Islet precursor cell (in vitro differentiated cells): ENCODE measurements around the gene PSG6.
"Not testable (repeated sequence)": the region's sequence is repeated elsewhere in the genome, so short reads cannot be mapped to it uniquely, and the experiment has no call there.

Source experiments
- DNase-seq: peaks from one replicate; pipeline ENCODE4 v3.0.0-alpha.2; 2018

The PSG6 gene

DNA sequence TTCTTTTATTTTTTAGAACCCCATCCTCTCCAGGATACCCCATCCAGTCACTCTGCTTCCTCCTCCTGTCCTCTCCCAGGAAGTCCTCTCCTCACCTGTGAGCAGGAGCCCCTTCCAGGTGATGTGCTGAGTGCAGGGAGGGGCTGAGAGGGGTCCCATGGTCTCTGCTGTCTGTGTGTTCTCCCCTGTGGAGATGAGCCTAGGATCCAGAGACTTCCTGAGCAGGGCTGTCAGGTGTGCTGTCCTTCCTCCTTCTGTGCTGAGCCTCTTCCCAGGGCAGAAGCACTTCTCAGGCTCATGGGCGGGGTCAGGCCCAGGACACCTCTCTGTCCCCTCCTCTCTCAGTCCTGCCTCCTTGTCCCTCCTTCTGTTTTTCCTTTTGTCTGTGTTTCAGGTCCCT is at the start of gene PSG6:
Gene PSG6 (minus strand): TSS at position 261 of the 400 bp plus-strand sequence. CDS start 102 bp downstream, at position 159.
- DNase-seq = not testable (repeated sequence)

DNA sequence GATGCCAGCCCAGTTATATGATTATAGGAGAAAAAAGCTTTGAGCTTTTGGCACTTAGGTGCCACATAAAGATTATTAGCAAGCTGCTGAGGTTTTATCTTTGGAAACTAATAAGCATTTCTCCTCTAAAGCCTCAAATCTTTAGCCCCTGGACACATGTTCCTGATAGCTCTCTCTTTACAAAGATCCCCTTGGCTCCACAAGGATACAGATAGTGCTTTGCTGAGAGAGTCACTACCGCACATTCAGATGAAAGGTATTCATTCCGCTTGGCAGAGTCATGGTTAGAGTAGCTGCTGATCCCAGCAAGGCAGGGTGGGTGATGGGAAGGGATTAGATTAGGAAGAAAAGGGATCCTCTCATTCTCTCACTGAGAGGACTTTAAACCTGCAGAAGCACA is 47.5 kb upstream of the PSG6 start:
- no peak for DNase-seq

DNA sequence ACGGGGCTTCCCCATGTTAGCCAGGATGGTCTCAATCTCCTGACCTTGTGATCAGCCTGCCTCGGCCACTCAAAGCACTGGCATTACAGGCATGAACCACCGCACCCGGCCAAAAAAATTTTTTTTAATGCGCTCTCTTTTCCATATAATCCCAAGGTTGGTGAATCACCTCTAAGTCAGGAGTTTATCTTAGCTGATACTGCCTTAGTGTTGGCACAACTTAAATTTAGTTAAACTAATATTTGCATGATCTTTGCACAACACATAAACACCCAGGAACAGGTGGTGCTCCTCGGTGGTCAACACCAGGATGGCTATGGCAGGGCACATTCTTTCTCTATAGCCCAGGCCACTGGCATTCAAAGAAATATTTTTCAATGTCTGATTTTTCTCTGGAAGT is 43.4 kb upstream of the PSG6 start:
- no peak for DNase-seq

DNA sequence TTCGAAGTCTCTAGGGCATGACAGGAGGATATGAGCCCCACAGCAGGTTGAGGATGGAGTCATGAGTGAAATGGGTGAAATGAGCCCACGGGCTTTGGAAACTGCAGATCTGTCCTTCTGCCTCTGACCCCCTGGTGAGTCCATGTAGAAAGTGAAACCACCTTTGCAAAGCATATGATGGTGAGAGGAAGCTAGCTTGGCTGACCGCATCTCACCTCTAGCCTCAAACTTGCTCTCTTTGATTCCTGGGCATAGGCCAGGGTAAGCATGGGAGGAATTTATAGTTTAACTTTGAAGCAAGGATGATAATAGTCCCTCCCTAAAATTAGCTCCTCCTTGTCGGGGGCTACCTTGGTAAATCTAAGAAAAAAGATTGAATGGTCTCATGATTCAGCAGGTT is 34.4 kb upstream of the PSG6 start:
- not testable (repeated sequence) for DNase-seq

DNA sequence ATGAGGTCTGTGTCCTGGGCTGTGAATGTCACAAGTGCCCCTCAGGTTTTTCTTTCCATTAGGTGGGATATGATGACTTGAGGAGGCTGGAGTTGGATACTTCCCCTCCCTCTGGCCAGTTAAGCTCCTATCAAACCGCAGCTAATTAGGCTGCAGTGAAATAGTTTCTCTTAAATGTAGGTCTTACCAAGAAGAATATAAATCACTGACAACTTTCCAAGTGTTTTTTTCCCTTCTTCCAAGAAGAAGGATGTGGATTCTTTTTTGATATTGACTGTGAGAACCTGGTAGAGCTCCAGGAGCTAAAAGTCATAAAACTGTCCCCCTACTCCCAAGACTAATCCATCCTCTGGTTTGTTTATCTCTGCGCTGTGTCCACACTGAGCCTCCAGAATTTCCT is 33.8 kb upstream of the PSG6 start:
- not testable (repeated sequence) for DNase-seq

DNA sequence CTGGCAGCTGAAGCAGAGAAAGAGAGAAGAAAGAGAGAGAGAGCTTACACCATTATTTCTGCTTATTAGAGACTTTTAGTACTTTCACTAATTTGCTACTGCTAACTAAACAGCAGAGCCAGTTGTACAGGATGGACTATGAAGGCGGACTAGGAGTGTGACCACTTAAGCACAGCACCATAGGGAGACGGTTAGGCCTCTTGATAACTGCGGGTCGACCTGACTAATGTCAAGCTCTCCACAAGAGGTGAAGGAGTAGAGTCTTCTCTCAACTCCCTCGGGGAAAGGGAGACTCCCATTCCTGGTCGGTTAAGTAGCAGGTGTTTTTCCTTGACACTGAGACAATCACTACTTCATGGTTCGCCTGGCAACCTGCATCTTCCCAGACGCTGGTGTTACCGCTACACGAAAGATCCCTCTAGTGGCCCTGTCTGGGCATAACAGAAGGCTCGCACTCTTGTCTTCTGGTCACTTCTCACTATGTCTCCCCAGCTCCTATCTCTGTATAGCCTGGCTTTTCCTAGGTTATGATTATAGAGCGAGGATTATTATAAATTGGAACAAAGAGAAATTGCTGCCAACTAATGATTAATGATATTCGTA is 24.6 kb upstream of the PSG6 start:
- DNase-seq = no peak

DNA sequence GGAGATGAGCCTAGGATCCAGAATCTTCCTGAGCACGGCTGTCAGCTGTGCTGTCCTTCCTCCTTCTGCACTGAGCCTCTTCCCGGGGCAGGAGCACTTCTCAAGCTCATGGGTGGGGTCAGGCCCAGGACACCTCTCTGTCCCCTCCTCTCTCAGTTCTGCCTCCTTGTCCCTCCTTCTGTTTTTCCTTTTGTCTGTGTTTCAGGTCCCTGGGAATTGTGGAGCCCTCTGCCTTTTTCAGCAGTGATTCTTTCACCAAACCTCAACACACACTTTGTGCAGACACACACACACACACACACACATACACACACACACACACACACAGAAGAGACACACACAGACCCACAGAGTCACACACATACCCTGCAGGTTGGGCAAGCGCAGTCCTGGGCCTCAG is 19.4 kb upstream of the PSG6 start, which contains the start of gene PSG7:
Gene PSG7 (minus strand): TSS at position 101 of the 400 bp plus-strand sequence. CDS start 131 bp downstream, outside the sequence.
- not testable (repeated sequence) for DNase-seq

DNA sequence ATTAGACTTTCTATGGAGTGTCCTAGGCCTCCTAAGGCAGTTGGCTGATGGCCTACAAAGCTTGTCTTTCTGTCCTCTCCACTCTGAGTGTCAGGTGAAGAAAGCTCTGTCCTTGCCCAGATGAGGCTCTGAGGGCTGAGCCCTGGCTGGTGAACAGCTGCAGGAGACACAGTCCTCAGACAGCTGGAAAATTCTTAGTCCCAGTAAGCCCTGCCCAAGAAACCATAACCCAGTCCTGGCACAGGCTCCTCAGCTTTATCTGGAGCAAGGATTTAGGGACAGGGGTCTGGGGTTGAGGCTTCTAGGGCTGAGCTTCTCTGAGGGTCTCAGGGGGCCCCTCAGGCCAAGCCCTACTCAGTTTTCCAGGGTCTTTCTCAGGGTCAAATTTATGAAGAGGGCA is 17.0 kb upstream of the PSG6 start:
- DNase-seq = not testable (repeated sequence)

DNA sequence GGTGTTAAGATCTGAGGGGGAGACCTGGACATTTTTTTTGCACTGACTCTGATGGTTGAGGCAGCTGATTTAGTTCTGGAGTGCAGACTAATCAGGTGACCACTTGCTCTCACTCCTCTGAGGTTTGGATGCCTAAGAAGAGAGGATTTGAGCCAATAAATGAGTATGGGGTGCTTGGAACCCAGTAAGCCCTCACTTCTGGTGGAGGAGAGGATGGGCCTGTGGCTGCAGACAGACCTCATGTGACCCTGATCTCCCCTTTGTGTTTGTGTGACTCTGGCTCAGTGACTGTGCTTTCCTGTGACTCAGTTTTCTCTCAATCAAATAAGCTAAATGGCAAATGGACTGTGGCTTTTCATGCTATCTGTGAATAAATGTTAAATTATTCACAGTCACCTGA is 16.5 kb upstream of the PSG6 start:
- not testable (repeated sequence) for DNase-seq

DNA sequence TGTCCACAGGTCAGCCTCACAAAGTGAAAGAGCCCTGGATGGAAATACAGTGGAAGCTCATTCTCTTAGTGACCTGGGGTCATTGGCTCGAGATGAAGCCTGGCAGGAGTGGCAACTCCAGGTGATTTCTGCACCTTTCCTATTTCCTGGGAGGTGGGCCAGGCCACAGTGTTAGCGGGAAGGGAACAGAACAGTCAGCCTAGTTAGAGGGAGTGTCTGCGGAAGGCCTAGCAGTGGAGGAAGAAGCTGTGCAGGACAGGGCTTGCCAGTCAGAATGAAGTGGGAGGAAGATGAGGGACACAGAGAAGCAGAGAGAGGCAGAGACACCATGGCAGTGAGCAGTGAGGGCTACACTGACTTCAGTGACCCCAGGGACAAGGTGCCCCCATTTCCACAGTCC is 15.7 kb upstream of the PSG6 start:
- DNase-seq = not testable (repeated sequence)

DNA sequence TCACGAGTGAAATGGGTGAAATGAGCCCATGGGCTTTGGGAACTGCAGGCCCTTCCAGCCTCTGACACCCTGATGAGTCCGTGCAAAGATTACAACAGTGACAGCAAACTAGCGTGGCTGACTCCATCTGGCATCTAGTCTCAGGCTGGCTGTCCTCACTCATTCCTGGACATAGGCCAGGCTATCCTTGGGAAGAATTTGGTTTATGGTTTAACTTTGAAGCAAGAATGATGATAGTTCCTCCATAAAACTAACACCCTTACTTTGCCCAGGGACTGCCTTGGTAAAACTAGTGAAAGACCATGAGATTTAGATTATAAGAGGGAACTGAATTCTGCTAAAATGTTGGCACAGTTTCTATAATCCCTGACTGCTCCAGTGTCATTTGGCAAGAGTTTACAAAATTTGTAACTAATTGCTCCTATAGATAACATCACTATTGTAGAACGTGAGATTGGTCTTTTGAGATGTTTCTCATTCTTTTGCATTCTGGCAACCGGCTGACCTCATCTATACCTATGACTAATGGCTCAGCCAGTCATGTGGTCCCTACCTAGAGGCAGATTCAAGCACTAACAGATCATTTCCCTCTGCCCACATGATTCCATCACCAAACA is 14.9 kb upstream of the PSG6 start:
- not testable (repeated sequence) for DNase-seq

DNA sequence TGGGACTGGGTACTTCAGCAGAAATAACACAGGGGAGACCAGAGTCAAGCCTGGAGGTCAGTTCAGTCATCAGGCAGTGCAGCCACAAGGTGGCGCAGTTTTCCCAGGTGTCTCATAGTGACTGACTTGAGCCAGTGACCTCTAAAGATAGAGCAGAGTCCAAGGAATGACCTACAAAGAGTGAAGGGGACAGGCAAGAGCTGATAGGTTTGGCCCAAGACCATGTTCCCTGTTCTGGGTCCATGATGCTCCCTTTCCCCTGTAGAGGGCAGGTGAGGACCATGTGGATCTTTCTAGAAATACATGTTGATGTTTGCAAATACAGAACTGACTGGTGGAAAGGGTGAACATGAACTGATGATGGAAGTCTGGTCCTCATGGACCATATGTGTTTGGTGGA is 12.5 kb upstream of the PSG6 start:
- DNase-seq = not testable (repeated sequence)

DNA sequence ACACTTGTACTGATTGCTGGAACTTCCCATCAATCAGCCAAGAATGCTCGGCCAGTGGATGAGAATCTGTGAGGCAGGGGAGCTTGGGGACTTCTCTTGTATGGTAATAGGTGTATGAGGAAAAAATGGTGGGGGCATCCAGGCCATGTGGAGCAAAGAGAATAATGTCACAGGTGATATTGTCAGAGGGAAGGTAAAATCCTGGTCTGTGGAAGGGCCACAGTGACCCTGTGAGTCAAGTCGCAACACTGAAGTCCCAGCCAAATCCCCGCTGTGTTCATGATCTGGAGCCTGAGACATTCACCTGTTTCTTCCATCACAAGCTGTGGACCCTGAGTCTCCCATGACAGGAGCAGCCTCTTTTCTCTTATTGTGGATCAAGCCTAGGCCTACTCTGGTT is 11.2 kb upstream of the PSG6 start:
- DNase-seq = no peak

DNA sequence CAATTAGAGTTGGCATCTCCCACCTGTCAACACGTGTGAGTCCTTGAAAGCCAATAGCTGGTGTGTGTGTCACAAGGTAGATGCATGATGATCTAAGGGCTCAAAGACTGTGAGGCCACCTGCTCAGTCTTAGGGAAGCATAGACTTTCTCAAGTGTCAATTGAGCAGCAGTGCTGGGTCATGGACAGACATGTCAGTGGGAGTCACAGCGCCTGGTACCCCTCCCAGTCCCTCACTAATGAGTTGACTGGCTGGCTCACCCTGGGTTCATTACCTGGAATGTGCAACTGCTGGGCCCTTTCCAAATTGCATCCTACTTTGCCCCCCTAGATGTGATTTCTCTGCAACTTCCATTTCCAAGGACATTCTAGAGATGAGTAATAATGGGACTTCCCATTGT is 9.1 kb upstream of the PSG6 start:
- DNase-seq = no peak

DNA sequence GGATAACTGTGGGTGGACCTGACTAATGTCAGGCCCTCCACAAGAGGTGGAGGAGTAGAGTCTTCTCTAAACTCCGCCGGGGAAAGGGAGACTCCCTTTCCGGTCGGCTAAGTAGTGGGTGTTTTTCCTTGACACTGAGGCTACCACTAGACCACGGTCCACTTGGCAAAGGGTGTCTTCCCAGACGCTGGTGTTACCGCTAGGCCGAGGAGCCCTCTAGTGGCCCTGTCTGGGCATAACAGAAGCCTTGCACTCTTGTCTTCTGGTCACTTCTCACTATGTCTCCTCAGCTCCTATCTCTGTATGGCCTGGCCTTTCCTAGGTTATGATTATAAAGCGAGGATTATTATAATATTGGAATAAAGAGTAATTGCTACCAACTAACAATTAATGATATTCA is 5.4 kb upstream of the PSG6 start:
- not testable (repeated sequence) for DNase-seq

DNA sequence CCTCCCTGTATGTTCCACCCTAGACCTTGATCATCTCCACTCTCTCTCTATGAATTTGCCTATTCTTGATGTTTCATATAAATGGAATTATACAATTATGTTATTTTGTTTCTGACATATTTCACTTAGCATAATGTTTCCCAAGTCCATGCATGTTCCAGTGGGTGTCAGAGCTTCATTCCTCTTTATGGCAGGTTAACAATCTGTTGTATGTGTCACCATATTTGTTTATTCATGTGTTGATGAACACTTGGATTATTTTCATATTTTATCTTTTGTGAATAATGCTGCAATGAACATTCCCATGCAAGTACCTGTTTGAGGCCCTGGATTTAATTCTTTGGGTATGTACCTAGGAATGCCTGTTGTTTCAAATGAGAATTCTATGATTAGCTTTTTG is 3.3 kb upstream of the PSG6 start:
- DNase-seq = not testable (repeated sequence)

DNA sequence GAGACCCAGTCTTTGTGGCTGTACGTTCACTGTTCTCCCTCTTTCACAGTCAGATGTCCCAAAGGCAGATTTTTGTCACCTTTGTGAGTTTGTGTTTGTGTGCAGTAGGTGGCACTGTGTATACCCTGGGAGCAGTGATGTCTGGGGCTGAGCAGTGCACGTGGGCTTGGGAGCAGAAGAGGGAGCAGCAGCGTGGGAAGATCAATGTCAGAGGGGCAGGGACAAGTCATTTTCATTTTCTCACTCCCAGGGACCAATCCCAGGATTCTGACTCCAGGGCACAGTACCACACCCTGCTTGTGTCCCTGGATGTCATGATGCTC is 2.0 kb upstream of the PSG6 start:
- no peak for DNase-seq

DNA sequence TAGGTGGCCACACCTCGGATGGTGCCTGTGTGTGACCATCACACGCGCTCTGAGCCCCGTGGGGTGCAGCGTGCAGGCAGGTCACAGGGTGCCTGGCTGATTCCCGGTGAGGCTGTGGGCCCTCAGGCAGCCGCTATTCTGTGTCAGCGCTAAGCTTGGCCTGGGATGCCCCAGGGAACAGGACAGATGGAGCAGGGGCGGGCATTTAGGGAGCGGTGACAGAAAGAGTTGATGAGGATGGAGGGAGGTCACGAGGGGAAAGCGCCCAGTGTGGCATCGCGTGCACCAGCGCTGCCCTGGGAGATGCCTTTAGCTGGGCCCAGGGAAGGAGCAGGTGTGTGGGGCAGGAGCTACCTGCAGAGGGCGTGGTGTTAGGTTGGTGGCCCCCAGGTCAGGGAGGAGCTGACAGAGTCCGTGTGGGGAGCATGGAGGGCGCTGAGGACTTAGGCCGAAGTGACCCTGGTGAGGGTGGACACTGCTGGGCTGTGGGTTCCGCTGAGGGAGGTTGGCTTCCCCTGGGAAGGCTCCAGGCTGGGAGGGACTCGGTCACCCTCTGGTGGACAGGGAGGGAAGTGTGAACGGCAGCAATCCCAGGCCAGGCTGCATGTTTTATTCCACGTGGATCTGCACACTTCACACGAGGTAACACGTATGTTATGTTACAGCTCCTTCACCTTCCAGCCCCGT is 1.5 kb upstream of the PSG6 start:
- DNase-seq = not testable (repeated sequence)

DNA sequence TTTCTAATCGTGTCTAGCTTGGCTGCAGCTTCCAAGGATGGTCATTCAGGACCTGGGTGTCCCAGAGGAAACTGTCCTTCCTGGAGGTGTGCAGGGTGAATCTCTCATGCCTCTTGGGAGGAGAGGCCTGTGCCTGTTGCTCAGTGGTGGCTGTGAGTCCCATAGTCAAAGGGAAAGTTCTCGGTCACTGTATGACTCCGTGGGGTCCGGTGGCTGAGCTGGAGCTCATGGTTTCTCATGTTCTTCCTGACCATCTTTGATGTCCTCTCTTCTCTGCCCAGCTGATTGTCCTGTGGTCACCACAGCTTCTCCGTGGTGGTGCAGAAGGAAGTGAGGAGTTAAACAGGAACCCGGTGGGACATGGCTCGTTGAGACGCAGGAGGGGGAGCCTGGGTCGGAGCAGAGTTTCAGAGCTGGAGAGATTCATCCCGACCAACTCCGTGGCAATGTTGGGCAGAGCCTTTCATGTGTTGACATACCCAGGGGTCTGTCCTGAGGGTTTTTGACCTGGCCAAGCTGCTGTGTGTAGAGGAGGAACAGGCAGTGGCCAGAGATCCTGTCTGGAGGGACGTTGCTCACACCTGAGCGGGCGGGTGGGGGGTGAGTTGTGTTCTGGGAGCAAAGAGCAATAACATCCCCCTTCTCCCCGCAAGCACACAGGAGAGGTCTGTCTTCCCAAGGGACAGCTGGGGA is 829 bp upstream of the PSG6 start:
- not testable (repeated sequence) for DNase-seq

DNA sequence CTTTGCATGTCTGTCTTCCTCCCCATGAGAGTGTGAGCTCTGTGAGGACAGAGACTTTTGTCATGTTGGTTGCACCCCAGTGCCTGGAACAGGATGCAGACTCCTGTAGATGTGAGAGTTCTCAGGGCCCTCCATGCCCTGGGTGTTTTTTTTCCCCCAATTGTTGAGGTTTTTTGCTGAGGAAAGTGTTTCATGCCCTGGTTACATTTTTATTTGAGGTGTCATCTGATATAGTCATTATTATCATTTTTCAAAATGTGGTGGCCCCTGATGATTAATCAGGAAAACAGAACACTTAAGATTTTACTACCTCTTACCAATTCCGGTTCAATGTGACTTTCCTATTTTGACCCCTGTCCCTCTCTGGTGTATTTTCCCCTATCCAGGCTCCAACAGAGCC is 763 bp downstream of the PSG6 start:
- DNase-seq = not testable (repeated sequence)

DNA sequence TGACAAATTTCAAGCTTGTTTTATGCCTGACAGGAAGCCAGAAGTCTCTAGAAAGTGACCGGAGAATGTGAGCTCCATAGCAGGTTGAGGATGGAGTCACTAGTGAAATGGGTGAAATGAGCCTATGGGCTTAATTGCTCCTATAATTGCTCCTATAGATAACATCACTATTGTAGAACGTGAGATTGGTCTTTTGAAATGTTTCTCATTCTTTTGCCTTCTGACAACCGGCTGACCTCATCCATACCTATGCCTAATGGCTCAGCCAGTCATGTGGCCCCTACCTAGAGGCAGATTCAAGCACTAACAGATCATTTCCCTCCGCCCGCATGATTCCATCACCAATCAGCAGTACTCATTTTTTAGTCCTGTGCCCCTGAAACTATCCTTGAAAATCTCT is 4.2 kb downstream of the PSG6 start:
- not testable (repeated sequence) for DNase-seq

DNA sequence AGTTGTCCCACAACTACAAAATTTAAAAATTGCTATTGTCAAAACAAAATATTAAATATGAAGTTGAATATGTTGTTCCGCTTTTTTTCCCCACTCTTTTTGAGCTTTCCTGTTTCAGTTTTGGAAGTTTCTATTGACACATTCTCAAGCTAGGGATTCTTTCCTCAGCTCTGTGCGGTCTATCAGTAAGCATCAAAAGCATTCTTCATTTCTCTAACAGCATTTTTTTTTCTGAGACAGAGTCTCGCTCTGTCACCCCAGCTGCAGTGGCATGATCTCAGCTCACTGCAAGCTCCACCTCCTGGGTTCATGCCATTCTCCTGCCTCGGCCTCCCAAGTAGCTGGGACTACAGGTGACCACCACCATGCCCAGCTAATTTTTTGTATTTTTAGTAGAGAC is 4.8 kb downstream of the PSG6 start:
- not testable (repeated sequence) for DNase-seq

DNA sequence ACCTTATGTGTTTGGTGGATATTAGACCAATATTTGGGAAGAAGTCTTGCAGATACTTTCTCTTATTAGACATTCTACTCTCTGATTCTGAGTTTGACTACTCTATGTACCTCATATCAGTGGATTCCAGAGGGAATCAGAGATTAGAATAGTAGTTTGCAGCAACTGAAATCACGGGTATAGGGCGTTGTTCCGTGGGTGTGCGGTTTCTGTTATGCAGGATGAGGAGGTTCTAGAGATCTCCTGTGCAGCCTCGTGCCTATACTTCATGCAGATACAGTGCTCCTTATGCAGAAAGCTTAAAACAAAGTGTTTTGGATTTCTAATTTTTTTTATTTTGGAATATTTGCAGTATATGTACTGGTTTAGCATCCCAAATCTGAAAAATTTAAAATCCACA is 6.0 kb downstream of the PSG6 start:
- DNase-seq = not testable (repeated sequence)

DNA sequence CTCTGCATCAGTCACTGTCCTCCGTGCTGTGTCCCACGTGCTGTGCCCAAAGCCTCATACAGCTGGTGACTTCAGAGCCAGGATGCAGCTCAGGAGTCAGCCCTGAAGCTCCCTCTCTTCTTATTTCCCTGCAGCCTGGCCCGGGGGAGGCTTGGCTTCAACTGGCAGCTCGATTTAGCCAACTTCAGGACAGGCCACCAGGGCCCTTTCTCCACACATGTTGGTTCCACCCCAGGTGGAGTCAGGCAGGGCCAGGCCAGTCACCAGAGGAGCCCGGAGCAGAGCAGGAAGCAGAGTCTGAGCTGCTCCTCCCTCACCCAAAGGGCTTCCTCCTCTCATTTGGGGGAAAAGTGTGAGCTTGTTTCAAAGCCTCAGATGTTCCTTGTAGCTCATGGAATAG is 11.5 kb downstream of the PSG6 start:
- not testable (repeated sequence) for DNase-seq
